Measurements from ENCODE around the gene ZAR1L.

Gene ZAR1L

DNA sequence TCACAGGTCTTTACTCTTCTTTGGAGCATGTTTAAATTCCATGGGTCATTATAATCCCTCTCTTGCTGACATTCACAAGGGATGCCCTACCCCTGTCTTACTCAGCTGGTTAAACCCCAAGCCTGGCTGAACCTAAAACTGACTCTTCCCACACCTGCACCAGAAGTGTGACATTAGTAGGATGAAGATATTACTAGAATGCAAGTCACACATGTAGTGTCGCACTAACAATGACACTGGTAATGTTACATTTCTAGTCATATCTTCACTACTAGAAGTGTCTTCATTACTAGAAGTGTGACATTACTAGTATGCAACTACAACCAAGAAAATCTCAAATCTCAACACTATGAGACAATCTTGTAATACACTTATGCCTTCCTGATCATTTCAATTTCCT is 14.2 kb downstream of the ZAR1L start:
- DNase-seq = no peak

- no peak for DNase-seq
Measured at GRCh38 chr13:32300406-32300805, 14.8 kb downstream of the ZAR1L start.

DNA sequence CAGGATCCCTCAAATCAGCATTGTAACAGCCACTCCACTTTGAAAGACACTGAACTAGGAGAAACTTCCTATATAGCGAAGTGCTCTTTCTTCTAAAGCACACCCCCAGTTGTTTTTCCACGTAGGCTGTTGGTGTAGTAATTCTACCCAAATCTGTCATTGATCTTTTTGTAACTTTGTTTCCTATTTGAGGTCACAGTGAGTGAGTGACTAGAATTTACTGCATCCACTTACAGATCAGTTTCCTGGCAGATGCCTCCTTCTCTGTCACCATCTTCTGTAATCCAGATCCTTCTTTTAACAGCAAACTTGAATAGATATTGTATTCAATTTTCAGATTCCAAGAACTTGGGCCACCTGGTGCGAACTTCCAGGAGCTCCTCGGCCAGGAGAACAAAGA is 15.3 kb downstream of the ZAR1L start:
- no peak for DNase-seq

- no peak for DNase-seq
Measured at GRCh38 chr13:32298695-32299094, 16.5 kb downstream of the ZAR1L start.

- no peak for DNase-seq
Measured at GRCh38 chr13:32297206-32297605, 18.0 kb downstream of the ZAR1L start.

DNA sequence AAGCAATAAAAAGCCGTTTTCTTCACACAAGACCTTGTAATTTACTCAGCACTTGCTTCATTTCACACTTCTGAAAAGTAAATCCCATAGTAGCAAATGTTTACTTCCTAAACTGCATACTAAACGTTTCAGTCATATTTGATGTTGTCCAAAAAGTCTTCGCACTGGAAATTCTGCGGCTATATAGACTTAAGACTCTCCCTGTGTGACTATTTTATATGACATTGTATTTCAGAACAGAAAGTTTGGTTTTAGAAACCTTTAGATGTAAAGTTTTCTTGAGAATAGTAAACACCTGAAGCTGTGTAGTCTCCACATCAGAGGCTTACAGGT is 29.6 kb downstream of the ZAR1L start:
- DNase-seq = no peak

GRCh38 chr13:32284927-32285632 is 30.1 kb downstream of the ZAR1L start:
- DNase-seq = no peak

DNA sequence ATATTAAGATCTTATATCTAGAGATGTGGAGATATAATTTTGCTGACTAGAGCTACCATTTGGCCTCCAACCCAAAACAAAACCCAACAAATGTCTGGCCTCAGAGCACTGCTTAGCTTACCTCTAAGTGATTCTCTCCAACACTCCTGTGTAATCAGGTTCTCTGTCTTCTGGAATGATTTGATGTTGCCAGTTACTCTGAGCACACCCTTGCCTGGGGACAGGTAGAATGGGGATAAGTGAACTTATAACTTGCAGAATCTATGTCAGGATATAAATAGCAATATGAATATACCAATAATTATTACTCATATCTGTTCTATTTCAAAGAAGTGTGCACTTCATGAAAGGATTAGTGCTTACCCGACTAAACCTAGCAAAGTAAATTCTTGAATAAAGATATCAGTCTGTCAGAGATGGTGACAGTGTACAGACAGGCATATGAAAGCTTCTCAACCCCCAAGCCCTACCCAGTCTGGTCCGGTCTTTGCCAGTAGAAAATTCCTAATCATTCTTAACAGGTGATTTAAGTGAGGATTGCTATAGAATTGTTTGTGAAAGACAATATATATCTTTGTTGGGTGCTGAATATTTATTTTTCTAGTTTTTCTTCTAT is 33.0 kb downstream of the ZAR1L start:
- no peak for DNase-seq

GRCh38 chr13:32281096-32281495 is 34.1 kb downstream of the ZAR1L start:
- no peak for DNase-seq

GRCh38 chr13:32278426-32278825 is 36.7 kb downstream of the ZAR1L start:
- DNase-seq = no peak

- DNase-seq = no peak
Measured at GRCh38 chr13:32277839-32278238, 37.3 kb downstream of the ZAR1L start.

DNA sequence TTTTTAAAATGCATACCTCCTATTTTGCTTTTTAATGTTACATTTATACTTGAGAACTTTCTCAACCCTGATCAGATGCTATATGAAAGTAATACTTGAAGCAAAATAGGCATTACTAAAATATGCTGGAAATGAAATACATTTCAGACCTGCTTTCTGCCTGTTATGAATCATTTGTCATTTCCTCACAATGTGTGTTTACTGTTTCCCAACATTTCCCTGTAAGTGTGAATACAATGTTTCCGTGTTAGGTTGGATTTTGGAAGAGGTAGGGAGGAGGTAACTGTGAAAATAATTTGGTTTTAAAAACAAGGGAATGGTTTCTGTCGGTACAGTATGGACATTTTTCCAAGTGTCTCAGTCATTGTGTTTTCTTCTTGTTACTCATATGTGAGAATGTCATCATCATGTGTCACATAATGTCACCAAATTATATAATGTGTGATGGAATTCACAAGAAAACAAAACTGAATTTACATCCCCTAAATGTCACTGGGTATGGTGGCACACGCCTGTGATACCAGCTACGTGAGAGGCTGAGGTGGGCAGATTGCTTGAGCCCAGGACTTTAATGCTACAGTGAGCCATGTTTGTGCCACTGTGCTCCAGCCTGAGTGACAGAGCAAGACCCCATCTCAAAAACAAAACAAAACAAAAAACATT is 43.0 kb downstream of the ZAR1L start:
- DNase-seq = no peak

DNA sequence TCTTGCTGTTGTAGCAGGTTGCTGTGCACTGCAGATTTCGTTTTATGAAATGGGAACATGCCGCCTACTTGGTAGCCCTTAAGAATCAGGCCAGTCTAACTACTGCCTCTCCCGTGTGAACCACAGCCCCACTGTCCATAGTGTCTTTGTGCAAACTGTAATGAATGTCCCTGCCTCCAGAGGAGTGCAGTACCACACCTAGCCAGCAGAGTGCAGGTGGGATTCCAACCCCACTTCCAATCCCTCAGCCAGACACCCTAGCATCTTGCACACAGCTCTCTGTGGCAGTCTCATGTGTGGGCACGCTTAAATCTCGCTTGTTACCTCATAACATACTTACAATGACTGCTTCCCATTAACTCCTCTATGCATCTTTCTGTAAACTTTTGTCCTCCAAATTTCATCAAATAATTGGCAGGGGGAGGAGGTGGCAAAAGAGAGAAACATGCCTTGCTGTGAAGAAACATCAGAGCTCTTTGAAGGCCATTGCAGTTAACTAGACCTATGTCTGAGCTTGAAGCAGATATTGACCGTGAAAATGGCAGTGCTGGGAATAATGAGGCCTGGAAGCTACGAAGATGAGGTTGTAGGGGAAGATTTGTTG is 47.2 kb downstream of the ZAR1L start:
- DNase-seq = no peak

DNA sequence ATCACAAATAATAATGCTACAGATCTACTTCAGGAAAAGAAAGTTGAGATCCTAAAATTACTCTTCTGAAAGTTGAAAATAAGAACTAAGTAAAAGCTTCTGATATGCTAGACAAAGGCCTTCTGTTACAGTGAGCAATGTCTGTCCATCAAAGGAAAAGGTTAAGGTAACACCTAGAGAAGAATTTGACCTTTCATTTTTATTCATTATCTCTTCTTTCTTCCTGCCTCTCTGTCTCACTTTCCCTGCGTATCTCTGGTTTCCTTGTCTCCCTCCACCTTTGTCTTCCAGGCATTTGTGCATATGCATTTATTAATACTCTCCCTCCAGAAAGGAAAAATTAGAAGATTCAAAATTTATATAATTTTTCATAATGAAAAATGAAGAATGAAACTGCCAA is 49.0 kb downstream of the ZAR1L start:
- DNase-seq = no peak

DNA sequence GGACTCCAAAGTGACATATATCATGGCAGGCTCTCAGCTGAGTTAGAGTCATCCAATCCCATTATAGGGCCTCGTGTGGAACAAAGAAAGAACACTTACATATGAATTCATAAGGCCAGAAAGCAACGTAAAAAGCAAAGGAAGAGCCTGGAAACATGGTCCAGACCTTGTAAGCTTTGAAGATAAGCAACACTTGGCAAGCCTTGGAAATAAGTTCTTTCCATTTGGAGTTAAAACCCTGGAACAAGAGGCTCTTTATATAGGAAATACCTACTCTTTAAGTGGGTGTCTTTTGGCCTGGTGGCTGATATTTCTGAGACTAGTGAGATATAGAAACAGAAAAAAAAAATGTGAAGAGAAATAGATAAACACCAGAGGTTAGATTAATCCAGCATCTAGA is 49.4 kb downstream of the ZAR1L start:
- no peak for DNase-seq

GRCh38 chr13:32264407-32264806 is 50.8 kb downstream of the ZAR1L start:
- DNase-seq = no peak

DNA sequence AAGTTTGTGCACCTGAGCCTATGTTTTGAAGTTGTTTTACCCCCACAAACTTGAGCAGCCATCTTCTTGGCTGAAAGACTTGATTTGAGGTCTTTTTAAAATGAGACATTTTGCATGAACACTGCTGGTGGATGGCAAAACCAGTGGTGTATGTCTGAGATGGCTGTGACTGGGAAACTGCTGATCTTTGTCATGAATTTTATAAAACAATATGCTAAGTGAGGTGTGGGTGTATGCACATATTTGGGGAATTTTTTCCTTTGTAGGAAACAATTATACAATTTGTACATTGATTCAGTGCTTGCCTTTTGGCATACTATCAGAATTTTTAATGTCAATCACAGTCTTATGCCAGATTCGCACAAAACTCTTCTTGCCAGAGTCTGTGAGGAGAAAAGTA is 52.5 kb downstream of the ZAR1L start:
- no peak for DNase-seq

GRCh38 chr13:32262165-32262564 is 53.0 kb downstream of the ZAR1L start:
- DNase-seq = no peak

DNA sequence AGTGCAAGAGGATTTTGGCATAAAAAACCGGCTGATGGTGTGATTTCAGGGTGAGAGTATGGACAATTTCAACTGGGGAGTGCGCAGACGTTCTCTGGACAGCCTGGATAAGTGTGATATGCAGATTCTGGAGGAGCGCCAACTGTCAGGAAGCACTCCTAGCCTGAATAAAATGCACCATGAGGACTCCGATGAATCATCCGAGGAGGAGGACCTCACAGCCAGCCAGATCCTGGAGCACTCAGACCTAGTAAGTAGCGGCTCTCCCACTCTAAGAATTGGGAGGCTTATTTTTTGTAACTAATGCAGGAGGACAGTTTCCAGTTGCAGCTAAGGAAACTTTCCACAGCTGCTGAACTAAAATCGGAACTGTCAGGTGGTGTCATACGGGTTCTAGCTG is 53.6 kb downstream of the ZAR1L start:
- DNase-seq = no peak

- DNase-seq = no peak
Measured at GRCh38 chr13:32259116-32259515, 56.0 kb downstream of the ZAR1L start.

GRCh38 chr13:32257649-32258048 is 57.5 kb downstream of the ZAR1L start:
- DNase-seq = no peak

DNA sequence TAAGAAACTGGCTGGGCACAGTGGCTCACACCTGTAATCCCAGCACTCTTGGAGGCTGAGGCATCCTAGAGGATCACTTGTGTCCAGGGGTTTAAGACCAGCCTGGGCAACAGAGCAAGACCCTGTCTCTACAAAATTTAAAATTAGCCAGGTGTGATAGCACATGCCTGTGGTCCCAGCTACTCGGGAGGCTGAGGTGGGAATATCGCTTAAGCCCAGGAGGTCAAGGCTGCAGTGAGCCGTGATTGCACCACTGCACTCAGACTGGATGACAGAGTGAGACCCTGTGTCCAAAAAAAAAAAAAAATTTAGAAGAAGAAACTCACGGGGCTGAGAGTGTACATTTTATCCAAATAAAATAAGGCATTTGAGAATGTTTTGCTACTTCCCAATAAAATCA is 58.9 kb downstream of the ZAR1L start:
- DNase-seq = no peak

DNA sequence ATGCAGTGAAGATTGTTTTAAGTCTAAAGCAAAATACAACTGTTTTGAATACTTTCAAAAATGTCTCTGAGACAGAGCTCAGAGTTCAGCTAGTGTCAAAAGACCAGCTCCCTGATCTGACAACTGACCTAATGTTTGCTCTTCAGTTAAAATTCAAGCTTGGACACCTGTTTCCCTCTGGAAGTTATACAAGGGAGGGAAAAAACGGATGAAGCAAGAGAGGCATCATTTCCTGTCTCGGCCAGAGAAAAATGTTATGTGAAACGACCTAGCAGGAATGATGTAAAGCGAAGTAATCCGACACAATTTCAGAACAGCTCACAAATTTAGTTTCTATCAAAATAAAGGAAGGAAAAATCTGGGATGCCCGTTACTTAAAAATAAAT is 59.4 kb downstream of the ZAR1L start:
- no peak for DNase-seq
